Measurements from ENCODE around the gene RBFA.

The RBFA gene

DNA sequence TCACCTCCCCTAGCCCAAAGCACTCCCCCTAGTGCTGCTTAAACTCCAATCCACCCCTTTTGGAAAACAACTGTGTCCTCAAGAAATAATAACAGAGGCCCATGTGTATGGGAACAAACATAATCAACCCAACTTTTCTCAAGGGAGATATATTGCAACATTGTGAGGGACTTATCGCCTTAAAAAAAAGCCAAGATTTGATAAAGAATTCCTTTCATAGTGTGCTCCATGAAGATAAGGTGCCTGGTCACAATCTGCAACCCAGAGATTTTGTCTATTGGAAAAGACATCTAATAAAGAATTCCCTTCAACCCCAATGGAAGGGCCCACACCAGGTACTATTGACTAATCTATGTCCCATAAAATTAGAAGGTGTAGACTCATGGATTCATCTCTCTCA is 4.5 kb upstream of the RBFA start:
- no peak for DNase-seq (ENCODE audit: low read depth in 2 of 2)

- DNase-seq (ENCODE audit: low read depth in 2 of 2): peak in 1 of 2 donors; percentile 66
These were observed 810 bp upstream of the RBFA start for GRCh38 chr18:80033181-80034067.

DNA sequence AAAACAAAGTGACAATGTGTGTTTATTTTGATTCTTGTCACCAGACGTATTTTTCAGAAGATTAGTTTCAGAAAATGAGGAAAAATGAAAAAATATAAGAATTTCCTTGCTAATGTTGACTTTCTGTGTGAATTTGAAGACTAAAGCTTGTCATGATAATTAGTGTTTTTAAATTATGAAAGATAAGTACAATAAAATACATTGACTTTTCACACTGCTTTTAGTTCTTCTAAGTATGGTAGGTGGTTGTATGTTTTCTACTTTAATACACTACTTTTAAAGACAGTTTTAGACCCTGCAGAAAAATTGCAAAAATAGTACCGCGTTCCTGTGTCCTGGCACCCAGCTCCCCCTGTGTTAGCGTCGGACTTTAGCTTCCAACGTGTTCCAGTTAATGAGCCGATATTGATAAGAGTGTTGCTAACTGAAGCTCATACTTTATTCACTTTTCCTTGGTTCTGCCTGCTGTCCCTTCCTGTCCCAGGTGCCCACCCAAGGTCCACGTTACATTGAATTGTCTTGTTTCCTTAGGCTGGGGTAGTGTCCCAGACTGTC is 695 bp downstream of the RBFA start:
- DNase-seq (ENCODE audit: low read depth in 2 of 2): no peak

- no peak for DNase-seq (ENCODE audit: low read depth in 2 of 2)
These were observed 1.8 kb downstream of the RBFA start for GRCh38 chr18:80035997-80036396.

- no peak for DNase-seq (ENCODE audit: low read depth in 2 of 2)
These were observed 3.1 kb downstream of the RBFA start for GRCh38 chr18:80037300-80037699.

DNA sequence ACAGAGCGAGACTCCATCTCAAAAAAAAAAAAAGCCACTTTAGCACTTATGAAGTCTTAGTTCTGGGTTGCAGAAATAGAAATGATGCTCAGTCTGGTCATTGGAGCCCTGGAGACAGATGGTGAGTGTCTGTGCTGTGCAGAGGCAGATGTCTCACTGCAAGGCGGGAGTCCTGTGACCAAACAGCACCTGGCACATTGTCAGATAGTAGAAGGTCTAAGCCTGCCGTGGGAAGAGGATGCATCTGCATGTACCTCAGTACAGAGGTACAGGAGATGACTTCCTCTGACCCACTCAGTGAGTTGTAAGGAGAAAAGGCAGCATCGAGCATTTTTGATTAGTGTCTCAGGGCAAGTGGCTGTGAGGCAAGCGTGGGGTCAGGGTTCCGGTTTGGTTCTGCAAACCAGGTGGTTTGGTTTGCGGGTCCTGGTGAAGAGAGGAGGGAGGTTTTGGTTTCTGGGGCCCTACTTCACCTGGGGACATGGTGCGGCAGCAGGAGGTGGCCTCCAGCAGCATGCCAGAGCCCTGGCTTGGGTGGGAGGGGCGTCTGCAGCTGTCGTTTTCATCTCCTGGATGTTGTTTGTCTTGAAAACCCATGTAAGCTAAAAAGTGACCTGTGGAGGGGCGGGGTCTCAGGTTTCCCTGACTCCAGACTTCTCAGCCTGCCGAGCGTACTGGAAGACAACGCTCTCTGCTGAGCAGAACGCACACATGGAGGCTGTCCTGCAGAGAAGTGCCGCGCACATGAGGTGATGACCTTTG is 3.8 kb downstream of the RBFA start:
- no peak for DNase-seq (ENCODE audit: low read depth in 2 of 2)

DNA sequence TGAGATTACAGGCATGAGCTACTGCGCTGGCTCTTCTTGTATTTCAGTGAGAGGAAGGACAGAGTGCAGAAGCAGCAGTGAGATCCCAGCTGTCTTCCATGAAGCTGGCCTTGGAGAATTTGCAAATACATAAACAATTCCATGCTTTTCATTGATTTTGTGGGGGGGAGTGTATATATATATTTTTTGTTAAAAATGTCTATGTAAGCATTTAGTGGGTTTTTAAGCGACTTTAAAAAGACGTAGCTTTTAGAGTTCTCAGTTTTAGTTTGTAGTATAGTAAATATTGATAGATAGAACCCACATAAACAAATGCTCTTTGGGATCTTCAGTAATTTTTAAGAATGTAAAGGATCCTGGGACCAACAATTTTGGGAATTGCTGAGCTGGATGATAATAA is 6.3 kb downstream of the RBFA start:
- DNase-seq (ENCODE audit: low read depth in 2 of 2): no peak

GRCh38 chr18:80041424-80041823 is 7.2 kb downstream of the RBFA start:
- no peak for DNase-seq (ENCODE audit: low read depth in 2 of 2)

DNA sequence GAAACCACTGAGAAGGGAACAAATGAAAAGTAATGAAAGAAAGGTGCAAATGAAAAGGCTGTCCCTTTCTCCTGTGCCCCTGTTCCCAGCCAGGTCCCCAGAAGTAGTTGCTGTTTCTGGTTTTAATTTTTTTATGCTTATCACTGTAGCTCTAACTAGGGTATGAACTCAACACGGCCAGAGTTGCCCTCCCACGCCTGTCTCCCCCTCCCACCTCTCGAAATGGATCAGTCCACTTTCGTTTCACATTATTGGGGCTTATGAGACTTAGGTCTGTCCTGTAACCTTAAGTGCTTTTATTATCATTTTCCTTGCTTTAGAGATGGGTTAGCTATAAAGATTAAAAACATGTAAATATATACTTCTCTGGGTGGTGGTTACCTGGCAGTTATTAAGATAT is 8.6 kb downstream of the RBFA start:
- no peak for DNase-seq (ENCODE audit: low read depth in 2 of 2)

GRCh38 chr18:80044072-80044471 is 9.8 kb downstream of the RBFA start:
- no peak for DNase-seq (ENCODE audit: low read depth in 2 of 2)

GRCh38 chr18:80046011-80046410 is 11.8 kb downstream of the RBFA start:
- no peak for DNase-seq (ENCODE audit: low read depth in 2 of 2)

- DNase-seq (ENCODE audit: low read depth in 2 of 2): no peak
These were observed 12.2 kb downstream of the RBFA start for GRCh38 chr18:80046431-80046830.

GRCh38 chr18:80046961-80047541 is 12.8 kb downstream of the RBFA start:
- DNase-seq (ENCODE audit: low read depth in 2 of 2): no peak

GRCh38 chr18:80050797-80051196 is 16.6 kb downstream of the RBFA start:
- DNase-seq (ENCODE audit: low read depth in 2 of 2): no peak

- DNase-seq (ENCODE audit: low read depth in 2 of 2): no peak
These were observed 21.9 kb downstream of the RBFA start for GRCh38 chr18:80056095-80056494.

GRCh38 chr18:80059945-80060344 is 25.7 kb downstream of the RBFA start:
- DNase-seq (ENCODE audit: low read depth in 2 of 2): no peak

GRCh38 chr18:80065705-80066104 is 31.5 kb downstream of the RBFA start:
- no peak for DNase-seq (ENCODE audit: low read depth in 2 of 2)

DNA sequence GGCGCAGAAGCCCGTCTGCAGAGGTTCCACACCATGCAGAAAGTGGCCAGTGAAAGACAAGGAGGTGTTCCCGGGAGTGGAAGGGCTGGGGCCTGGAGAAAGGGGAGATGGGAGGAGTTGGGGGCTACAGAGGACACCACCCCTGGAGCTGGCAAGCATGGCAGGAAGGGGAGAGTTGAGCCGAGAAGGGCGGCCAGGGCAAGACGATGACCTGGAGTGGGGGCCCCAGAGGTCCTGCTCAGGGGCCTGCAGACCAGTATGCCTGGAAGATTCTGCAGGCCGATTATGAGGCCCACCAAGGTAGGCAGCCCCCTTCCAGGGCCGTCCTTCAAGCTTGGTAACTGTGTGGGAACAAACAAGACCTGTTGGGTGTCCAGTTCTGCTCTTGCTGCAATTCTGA is 33.1 kb downstream of the RBFA start:
- DNase-seq (ENCODE audit: low read depth in 2 of 2): no peak

DNA sequence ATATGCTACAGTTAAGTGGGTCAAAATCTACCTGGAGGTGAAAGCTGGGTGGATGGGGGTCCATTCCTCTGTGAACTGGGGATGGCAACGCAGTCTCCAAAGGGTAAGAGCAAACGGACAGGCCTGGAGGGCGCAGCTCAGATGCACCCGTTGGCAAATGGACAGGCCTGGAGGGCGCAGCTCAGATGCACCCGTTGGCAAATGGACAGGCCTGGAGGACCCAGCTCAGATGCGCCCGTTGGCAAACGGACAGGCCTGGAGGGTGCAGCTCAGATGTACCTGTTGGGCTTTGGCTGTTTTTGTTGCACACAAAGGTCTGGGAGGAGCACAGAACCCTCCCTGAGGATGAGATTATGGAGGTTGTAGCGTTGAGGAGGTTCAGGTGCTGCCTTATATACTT is 33.7 kb downstream of the RBFA start:
- no peak for DNase-seq (ENCODE audit: low read depth in 2 of 2)

- DNase-seq (ENCODE audit: low read depth in 2 of 2): no peak
These were observed 34.5 kb downstream of the RBFA start for GRCh38 chr18:80068571-80069272.

DNA sequence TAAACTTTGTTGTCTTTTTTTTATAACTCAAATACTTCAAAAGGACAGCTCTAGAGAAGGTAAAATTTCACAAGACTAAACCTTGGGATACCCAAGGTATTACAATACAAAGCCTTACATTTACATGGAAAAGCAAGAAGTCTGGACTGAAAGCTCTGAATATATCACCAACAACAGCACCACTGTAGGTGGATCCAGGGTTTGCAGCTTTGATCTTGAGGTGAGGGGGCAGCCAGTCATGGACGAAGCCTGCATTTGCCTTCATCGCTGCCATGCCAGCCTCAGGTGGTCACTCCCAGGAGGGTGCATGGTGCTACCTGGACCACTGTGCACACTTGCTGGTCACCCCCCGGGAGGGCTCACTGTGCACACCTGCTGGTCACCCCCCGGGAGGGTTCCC is 36.6 kb downstream of the RBFA start:
- no peak for DNase-seq (ENCODE audit: low read depth in 2 of 2)

- DNase-seq (ENCODE audit: low read depth in 2 of 2): no peak
These were observed 39.9 kb downstream of the RBFA start for GRCh38 chr18:80074183-80074582.

Measured in stimulated activated CD4-positive, alpha-beta T cell treated with anti-CD3 and anti-CD28 coated beads, Interleukin-15, amount 100 ng/mL, for 48 hours (primary cell).